ENCODE results near the gene PPP1R3E. TPM values are rescaled to one million over a fixed set of nuclear protein-coding genes. Genes with fewer than 3 reads are reported as not detected.

Gene PPP1R3E
- total and polyA plus RNA-seq, 12 donors: 2.3 to 20.6 (median 6.6) TPM

- Histone ChIP-seq H3K9me3 (no peaks in the 10 kb centered on the region), H3K4me3 (peak overlapping the region in 1 of 10 donors; percentile 25), H3K27me3 (no peaks in the 10 kb centered on the region), H3K4me1 (peaks cover 0 to 40% (median 30%) of the 10 kb centered on the region in 9 donors), H3K27ac (peak overlapping the region in 1 of 10 donors; percentile 4), H3K36me3 (peaks cover 0 to 36% (median 0%) of the 10 kb centered on the region in 9 donors)
- DNase-seq: peak in 1 of 2 donors; percentile 28
- ATAC-seq: peak; percentile 36 to 83 (median 68)
- WGBS, 2 donors: 28 to 33% methylated on average over 24 of the region's 24 CpGs
- intact Hi-C loops (cut with DNase I): loop anchor here in 6 of 10 donors (2.0 to 10.0 kb wide), 4 partner anchors 30 to 173 kb away; partner anchors contain the start of gene SLC7A8 (in 1 of the 6)
- TF ChIP-seq, protein P1, sequence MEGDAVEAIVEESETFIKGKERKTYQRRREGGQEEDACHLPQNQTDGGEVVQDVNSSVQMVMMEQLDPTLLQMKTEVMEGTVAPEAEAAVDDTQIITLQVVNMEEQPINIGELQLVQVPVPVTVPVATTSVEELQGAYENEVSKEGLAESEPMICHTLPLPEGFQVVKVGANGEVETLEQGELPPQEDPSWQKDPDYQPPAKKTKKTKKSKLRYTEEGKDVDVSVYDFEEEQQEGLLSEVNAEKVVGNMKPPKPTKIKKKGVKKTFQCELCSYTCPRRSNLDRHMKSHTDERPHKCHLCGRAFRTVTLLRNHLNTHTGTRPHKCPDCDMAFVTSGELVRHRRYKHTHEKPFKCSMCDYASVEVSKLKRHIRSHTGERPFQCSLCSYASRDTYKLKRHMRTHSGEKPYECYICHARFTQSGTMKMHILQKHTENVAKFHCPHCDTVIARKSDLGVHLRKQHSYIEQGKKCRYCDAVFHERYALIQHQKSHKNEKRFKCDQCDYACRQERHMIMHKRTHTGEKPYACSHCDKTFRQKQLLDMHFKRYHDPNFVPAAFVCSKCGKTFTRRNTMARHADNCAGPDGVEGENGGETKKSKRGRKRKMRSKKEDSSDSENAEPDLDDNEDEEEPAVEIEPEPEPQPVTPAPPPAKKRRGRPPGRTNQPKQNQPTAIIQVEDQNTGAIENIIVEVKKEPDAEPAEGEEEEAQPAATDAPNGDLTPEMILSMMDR (IDR thresholded peaks at IDR 0.05): peak; percentile 76 to 90 (median 85)
Observed at GRCh38 chr14:23294734-23295561, 7.7 kb downstream of the PPP1R3E start.

GRCh38 chr14:23286902-23287479 is 15.7 kb downstream of the PPP1R3E start:
- Histone ChIP-seq H3K27ac (peak overlapping the region; percentile 7 to 97 (median 94)), H3K9me3 (no peaks in the 10 kb centered on the region), H3K4me3 (peak overlapping the region; percentile 39 to 95 (median 90)), H3K36me3 (peaks cover 0 to 6% (median 0%) of the 10 kb centered on the region in 9 donors), H3K27me3 (no peaks in the 10 kb centered on the region), H3K4me1 (peaks cover 0 to 29% (median 22%) of the 10 kb centered on the region in 9 donors)
- DNase-seq (no peak), ATAC-seq (no peak)
- TF ChIP-seq, protein P1 (IDR thresholded peaks at IDR 0.05): no peak
- WGBS, 2 donors: 58 to 60% methylated on average over 6 of the region's 6 CpGs
- intact Hi-C loops (cut with DNase I): loop anchor here in 6 of 10 donors (1.0 to 2.0 kb wide), 2 partner anchors 13 to 14 kb away; no protein-coding TSS in a partner anchor

GRCh38 chr14:23286020-23286901 is 16.4 kb downstream of the PPP1R3E start, which contains the start of gene HOMEZ:
TSS of gene HOMEZ (minus strand) at chr14:23286132. CDS start at chr14:23285952, 180 bp downstream.
- Histone ChIP-seq H3K4me3 (peak within 1 kb of the TSS; percentile 67 to 95 (median 90)), H3K9me3 (no peaks in the 10 kb centered on the region), H3K36me3 (peaks cover 0 to 12% (median 0%) of the 10 kb centered on the region in 9 donors), H3K4me1 (peaks cover 0 to 29% (median 22%) of the 10 kb centered on the region in 9 donors), H3K27ac (peak within 1 kb of the TSS; percentile 77 to 97 (median 94)), H3K27me3 (no peaks in the 10 kb centered on the region)
- intact Hi-C loops (cut with DNase I): loop anchor here in 6 of 10 donors (1.0 to 2.0 kb wide), 2 partner anchors 14 to 15 kb away; no protein-coding TSS in a partner anchor
- TF ChIP-seq, protein P1 (IDR thresholded peaks at IDR 0.05): peak in 7 of 9 donors; percentile 12 to 59 (median 39)
- ATAC-seq (peak; percentile 98 to 100 (median 99)), DNase-seq (peak; percentile 99)
- whole genome bisulfite sequencing, 2 donors: 1% methylated on average over 53 of the region's 53 CpGs

Measured in heart right ventricle (tissue), 16 donors.